SK-N-SH treated with all-trans-retinoic acid at 6 μM for 48 hours (cell line): Measurements from ENCODE around the gene C1QTNF12.

Experiments
- ARNTL ChIP-seq: fragments of 450-650 bp; formaldehyde crosslinking; IDR thresholded peaks from 2 replicates; pipeline ENCODE4 v1.5.0; 2020; ENCODE audit warnings: low read depth, mild to moderate bottlenecking, moderate library complexity, borderline replicate concordance
- CSDC2 ChIP-seq: fragments of 250-450 bp; sonication (Bioruptor Pico); IDR thresholded peaks from 2 replicates; pipeline ENCODE4 v1.5.0; 2020; ENCODE audit warnings: mild to moderate bottlenecking, moderate library complexity
- ESRRG ChIP-seq: fragments of 250-450 bp; sonication (Bioruptor Pico); IDR thresholded peaks from 2 replicates; pipeline ENCODE4 v1.6.1; 2021; ENCODE audit warnings: mild to moderate bottlenecking
- PATZ1 ChIP-seq: fragments of 250-450 bp; sonication (Bioruptor Pico); IDR thresholded peaks from 2 replicates; pipeline ENCODE4 v1.8.0; 2020; ENCODE audit warnings: mild to moderate bottlenecking, moderate library complexity, borderline replicate concordance
- PPARA ChIP-seq: fragments of 250-450 bp; sonication (Bioruptor Pico); IDR thresholded peaks from 2 replicates; pipeline ENCODE4 v1.5.0; 2020; ENCODE audit warnings: mild to moderate bottlenecking, borderline replicate concordance
- ZNF70 ChIP-seq: fragments of 450-650 bp; formaldehyde crosslinking; IDR thresholded peaks from 2 replicates; pipeline ENCODE4 v1.5.0; 2020; ENCODE audit warnings: mild to moderate bottlenecking, moderate library complexity

DNA sequence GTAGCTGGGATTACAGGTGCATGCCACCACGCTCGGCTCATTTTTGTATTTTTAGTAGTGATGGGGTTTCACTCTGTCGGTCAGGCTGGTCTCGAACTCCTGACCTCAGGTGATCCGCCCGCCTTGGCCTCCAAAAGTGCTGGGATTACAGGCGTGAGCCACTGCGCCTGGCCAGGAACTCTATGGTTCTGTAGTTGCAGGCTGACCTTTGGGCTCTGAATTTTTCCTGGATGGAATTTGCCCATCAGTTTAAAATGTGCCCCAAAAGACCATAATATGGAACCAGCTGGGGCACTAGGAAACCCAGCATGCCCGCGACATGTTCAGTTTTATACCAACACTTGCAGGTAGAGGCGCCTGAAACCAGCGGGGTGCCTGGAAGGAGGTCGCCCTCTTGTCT lies 32.1 kb upstream of the C1QTNF12 start:
- TF ChIP-seq ZNF70 (CRISPR knock-in tag) (no peak), PATZ1 (CRISPR knock-in tag) (no peak), ARNTL (CRISPR knock-in tag) (no peak), ESRRG (CRISPR knock-in tag) (no peak), CSDC2 (CRISPR knock-in tag) (no peak), PPARA (CRISPR knock-in tag) (no peak)
